Subcutaneous abdominal adipose tissue (tissue), 5 donors: Measurements from ENCODE around the gene SLC22A4.

ENCODE experiments used
- H3K27ac ChIP-seq: one replicate; pipeline ENCODE4 v1.7.0; 2013; ENCODE audit warnings: low read depth, mild to moderate bottlenecking, inconsistent platforms, low read length, moderate library complexity
- H3K27me3 ChIP-seq, 5 donors: one replicate each; pipeline ENCODE4 v1.7.0; 2013; ENCODE audit warnings: low read length in 5 of 5, inconsistent platforms in 1 of 5; ENCODE audit not compliant: control insufficient read depth in 5 of 5, insufficient read depth in 4 of 5
- H3K36me3 ChIP-seq, 5 donors: one replicate each; pipeline ENCODE4 v1.7.0; 2013; ENCODE audit warnings: low read length in 5 of 5; ENCODE audit not compliant: control insufficient read depth in 5 of 5, insufficient read depth in 5 of 5
- H3K4me1 ChIP-seq, 5 donors: one replicate each; pipeline ENCODE4 v1.7.0; 2013; ENCODE audit warnings: low read length in 5 of 5, mild to moderate bottlenecking in 3 of 5, moderate library complexity in 1 of 5; ENCODE audit not compliant: control insufficient read depth in 5 of 5, insufficient read depth in 5 of 5
- H3K4me3 ChIP-seq, 5 donors: one replicate each; pipeline ENCODE4 v1.7.0; 2013; ENCODE audit warnings: low read length in 5 of 5, low read depth in 1 of 5
- H3K9ac ChIP-seq, 5 donors: one replicate each; pipeline ENCODE4 v1.7.0; 2013; ENCODE audit warnings: low read length in 5 of 5, mild to moderate bottlenecking in 4 of 5, moderate library complexity in 3 of 5
- H3K9me3 ChIP-seq, 5 donors: one replicate each; pipeline ENCODE4 v1.7.0; 2013; ENCODE audit warnings: low read length in 5 of 5; ENCODE audit not compliant: control insufficient read depth in 5 of 5
- donor health status: healthy.
- donor health status: healthy.
- donor health status: healthy.
- donor health status: healthy.
- donor health status: healthy.

SLC22A4 gene

DNA sequence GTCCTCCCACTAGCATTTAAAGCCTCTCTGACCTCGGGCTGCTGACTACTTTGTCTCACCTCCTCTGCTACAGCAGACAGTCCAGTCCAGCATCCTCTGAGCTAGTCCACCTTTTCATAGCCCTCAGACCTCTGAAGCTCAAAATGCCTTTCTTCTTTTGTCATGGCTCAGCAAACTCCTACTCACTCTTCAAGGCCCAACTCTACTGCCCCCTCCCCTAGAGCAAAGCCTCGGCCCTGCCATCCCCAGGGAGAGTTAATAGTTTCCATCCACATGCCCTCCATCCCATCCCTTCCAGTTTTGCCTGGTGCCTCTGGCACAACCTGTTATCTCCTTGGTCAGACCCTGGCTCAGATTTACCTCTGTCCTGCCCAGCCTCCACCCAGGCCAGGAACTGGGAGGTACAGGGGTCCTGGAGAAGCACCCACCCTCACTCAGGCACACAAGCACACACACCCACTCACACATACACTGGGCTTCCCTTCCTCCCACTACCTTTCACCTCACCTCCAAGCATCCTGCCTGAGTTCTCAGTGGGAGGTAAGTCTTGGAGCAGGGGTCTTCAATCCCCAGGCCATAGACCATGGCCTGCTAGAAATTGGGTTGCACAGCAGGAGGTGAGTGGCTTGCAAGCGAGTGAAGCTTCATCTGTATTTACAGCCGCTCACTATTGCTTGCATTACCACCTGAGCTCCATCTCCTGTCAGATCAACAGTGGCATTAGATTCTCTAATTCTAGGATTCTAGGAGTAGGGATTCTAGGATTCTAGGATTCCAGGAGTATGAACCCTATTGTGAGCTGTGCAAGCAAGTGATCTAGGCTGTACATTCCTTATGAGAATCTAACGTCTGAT, 18.6 kb upstream of the SLC22A4 start:
- Histone ChIP-seq H3K4me3 (no peak overlapping the region), H3K4me1 (peaks cover 0 to 8% (median 6%) of the 10 kb centered on the region in 5 donors), H3K27ac (no peak overlapping the region), H3K27me3 (peaks cover 0 to 10% (median 0%) of the 10 kb centered on the region in 5 donors), H3K36me3 (peaks cover 0 to 15% (median 6%) of the 10 kb centered on the region in 5 donors), H3K9ac (no peak overlapping the region), H3K9me3 (no peaks in the 10 kb centered on the region)

GRCh38 chr5:132277256-132277655, 16.9 kb upstream of the SLC22A4 start:
- no peak overlapping the region for H3K4me3 ChIP-seq
- no peaks in the 10 kb centered on the region for H3K9me3 ChIP-seq
- no peak overlapping the region for H3K27ac ChIP-seq
- no peak overlapping the region for H3K9ac ChIP-seq
- peaks cover 0 to 8% (median 6%) of the 10 kb centered on the region in 5 donors for H3K4me1 ChIP-seq
- peaks cover 0 to 1% (median under 1%) of the 10 kb centered on the region in 5 donors for H3K36me3 ChIP-seq
- H3K27me3 ChIP-seq, result peaks cover 0 to 10% (median 0%) of the 10 kb centered on the region in 5 donors

DNA sequence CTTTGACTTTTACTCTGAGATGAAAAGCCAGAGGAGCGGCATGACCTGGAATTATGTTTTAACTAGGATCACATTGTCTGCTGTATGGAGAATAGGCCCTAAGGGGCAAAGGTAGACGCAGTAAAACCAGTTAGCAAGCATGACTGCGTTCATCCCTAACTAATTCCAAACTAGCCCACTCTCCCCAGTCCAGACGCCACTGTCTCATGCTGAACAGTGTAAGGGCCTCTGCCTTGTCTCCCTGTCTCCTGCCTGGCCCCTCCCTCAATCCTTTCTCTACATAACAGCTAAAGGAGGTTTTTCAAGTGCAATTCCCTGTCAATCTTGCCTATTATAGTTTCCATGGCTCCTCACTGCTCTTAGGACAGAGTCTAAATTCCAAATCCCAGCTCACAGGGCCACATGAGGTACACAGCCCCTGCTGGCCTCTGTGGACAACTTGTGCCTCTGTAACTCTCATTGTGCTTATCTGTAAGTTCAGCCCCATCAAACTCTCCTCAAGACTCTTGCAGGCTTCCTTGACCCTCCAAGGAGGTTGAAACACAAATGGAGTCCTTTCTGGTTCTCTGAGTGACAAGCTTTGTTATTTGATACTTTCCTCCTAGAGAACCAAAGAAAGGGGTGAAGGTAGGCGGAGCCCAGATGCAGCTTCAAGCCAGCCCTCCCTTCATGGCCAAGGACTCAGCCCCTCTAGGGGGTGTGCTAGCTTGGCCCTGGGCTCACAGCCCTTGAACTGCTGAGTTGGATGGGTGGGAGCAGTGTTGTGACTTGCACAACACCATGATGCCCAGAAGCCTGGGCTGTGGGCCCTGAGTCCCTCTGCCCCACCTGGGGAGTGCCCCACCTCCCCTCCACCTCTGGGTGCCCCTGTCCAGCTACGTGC, 16.0 kb upstream of the SLC22A4 start:
- Histone ChIP-seq H3K27me3 (peaks cover 0 to 8% (median 0%) of the 10 kb centered on the region in 5 donors), H3K9me3 (no peaks in the 10 kb centered on the region), H3K4me3 (no peak overlapping the region), H3K36me3 (no peaks in the 10 kb centered on the region), H3K4me1 (peaks cover 0 to 1% (median 0%) of the 10 kb centered on the region in 5 donors), H3K9ac (no peak overlapping the region), H3K27ac (no peak overlapping the region)

GRCh38 chr5:132279801-132280200, 14.4 kb upstream of the SLC22A4 start:
- no peak overlapping the region for H3K9ac ChIP-seq
- no peaks in the 10 kb centered on the region for H3K36me3 ChIP-seq
- H3K4me3 ChIP-seq, result no peak overlapping the region
- H3K27me3 ChIP-seq, result peaks cover 0 to 6% (median 0%) of the 10 kb centered on the region in 5 donors
- peaks cover 0 to 2% (median 0%) of the 10 kb centered on the region in 5 donors for H3K4me1 ChIP-seq
- no peaks in the 10 kb centered on the region for H3K9me3 ChIP-seq
- H3K27ac ChIP-seq, result no peak overlapping the region

DNA sequence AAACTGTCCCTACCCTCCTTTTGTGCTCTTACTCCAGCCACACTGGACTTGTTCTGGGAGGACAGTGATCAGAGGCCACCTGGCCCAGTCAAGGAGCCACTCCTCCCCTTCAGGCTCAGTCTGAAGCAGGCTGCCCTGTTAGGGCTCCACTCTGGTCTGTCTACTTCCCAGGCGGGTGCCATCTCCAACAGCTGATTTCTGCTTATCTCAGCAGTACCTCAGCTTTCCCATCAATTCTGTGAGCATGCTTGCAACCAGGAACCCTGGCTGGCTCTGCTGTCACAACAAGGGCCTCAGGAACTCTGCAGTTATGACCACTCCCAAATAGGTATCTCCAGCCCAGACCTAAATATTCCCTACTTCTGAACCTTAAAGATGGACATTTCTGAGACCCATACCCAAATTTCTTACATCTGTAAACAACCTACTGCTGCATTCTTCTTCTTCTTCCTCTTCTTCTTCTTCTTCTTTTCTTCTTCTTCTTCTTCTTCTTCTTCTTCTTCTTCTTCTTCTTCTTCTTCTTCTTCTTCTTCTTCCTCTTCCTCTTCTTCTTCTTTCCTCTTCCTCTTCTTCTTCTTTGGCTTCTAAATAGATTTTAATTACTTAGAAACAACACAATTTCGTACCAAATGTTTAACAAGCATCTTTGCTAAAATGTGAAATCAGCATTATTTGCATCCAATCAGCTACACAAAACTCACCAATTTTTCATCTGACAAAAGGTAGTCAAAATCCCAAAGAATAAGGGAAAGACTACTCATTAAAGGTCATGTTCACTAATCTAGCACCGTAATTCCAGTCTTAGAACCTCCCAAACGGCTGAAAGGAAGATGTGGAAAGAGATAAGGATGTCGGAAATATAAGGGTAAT, 13.6 kb upstream of the SLC22A4 start:
- Histone ChIP-seq H3K27me3 (no peaks in the 10 kb centered on the region), H3K27ac (no peak overlapping the region), H3K4me1 (peaks cover 0 to 2% (median 0%) of the 10 kb centered on the region in 5 donors), H3K36me3 (no peaks in the 10 kb centered on the region), H3K9me3 (no peaks in the 10 kb centered on the region), H3K9ac (no peak overlapping the region), H3K4me3 (no peak overlapping the region)

DNA sequence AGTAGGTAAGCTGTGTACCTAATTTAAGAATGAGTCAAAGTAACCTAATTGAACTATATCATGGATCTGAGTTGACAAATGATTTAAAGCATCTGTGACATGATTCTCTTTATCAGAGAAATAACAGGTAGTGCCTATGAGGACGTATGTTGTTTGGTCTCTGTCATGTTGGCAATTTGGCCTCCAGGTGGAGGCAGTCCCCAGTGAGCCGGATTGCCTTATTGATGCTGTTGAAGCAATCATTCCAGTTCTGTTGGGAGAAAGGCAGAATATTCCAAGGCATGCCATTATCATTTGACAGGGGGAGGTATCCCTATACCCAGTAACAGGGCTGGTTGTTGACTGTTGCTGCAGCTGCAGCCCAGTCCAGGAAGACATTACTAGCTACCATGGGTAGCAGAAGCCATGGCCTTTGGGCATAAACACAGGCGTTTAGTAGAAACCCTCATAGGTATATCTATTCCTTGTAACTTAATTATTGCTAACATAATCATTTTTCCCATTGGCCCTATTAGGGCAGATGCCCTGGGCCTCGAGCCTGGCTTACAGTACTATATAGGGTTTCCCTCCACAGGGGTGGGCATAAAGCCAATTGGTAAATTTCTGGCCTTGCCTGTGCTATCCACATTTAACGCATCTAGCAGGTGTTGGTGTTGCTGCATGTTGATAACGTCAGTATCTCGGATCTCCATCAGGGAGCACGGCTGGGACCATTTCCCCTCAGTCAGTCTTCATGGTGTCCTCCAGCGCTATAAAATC, 12.2 kb upstream of the SLC22A4 start:
- Histone ChIP-seq H3K27ac (no peak overlapping the region), H3K9ac (no peak overlapping the region), H3K4me3 (no peak overlapping the region), H3K9me3 (no peaks in the 10 kb centered on the region), H3K36me3 (no peaks in the 10 kb centered on the region), H3K27me3 (no peaks in the 10 kb centered on the region), H3K4me1 (peaks cover 0 to 2% (median 0%) of the 10 kb centered on the region in 5 donors)

GRCh38 chr5:132283423-132284043, 10.7 kb upstream of the SLC22A4 start:
- Histone ChIP-seq H3K4me3 (no peak overlapping the region), H3K27ac (no peak overlapping the region), H3K9me3 (no peaks in the 10 kb centered on the region), H3K9ac (no peak overlapping the region), H3K36me3 (no peaks in the 10 kb centered on the region), H3K27me3 (no peaks in the 10 kb centered on the region), H3K4me1 (peaks cover 0 to 2% (median 0%) of the 10 kb centered on the region in 5 donors)

- no peak overlapping the region for H3K27ac ChIP-seq
- no peaks in the 10 kb centered on the region for H3K9me3 ChIP-seq
- no peak overlapping the region for H3K4me3 ChIP-seq
- H3K36me3 ChIP-seq, result no peaks in the 10 kb centered on the region
- peaks cover 0 to 18% (median 10%) of the 10 kb centered on the region in 5 donors for H3K4me1 ChIP-seq
- no peaks in the 10 kb centered on the region for H3K27me3 ChIP-seq
- no peak overlapping the region for H3K9ac ChIP-seq
Measured at GRCh38 chr5:132289097-132289496, 5.1 kb upstream of the SLC22A4 start.

- Histone ChIP-seq H3K36me3 (no peaks in the 10 kb centered on the region), H3K4me1 (peaks cover 0 to 32% (median 26%) of the 10 kb centered on the region in 5 donors), H3K4me3 (no peak overlapping the region), H3K27ac (no peak overlapping the region), H3K9me3 (no peaks in the 10 kb centered on the region), H3K9ac (no peak overlapping the region), H3K27me3 (no peaks in the 10 kb centered on the region)
Measured at GRCh38 chr5:132291026-132291425, 3.2 kb upstream of the SLC22A4 start.
